Measurements from ENCODE around the gene LILRB1.
"Not testable (repeated sequence)": the region's sequence is repeated elsewhere in the genome, so short reads cannot be mapped to it uniquely, and the experiment has no call there.

Gene LILRB1

DNA sequence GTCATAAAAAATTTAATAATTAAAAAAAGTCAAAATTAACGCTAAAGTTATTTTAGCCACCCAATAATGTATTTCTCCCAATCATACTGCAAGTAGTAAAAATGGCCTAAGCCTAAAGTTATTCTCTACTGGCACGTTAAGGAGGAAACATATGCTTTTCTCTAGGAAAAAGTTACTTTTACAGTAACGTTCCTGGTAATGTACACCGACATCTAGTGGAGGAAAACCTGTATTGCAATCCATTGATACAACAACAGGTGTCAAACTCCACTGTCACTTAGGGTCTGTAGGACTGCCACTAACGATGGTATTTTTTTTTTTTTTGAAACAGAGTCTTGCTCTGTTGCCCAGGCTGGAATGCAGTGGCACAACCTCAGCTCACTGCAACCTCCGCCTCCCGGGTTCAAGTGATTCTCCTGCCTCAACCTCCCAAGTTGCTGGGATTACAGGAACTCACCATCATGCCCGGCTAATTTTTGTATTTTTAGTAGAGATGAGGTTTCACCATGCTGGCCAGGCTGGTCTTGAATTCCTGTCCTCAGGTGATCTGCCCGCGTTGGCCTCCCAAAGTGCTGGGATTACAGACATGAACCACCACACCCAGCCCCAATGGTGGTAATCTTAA lies 46.0 kb downstream of the LILRB1 start:
- not testable (repeated sequence) for H3K9me3 ChIP-seq (ENCODE audit: control insufficient read depth, low read length); H3K4me3 ChIP-seq (ENCODE audit: insufficient read depth, low read depth, low read length, poor library complexity, severe bottlenecking); DNase-seq; H3K36me3 ChIP-seq (ENCODE audit: control insufficient read depth, insufficient read depth, low read length); H3K27me3 ChIP-seq (replicated peaks; ENCODE audit: control insufficient read depth, insufficient read depth, low read length, poor library complexity, severe bottlenecking); H3K4me1 ChIP-seq (ENCODE audit: control insufficient read depth, insufficient read depth, low read length, poor library complexity, severe bottlenecking); H3K27ac ChIP-seq (ENCODE audit: insufficient read depth, low read length, poor library complexity, severe bottlenecking)

DNA sequence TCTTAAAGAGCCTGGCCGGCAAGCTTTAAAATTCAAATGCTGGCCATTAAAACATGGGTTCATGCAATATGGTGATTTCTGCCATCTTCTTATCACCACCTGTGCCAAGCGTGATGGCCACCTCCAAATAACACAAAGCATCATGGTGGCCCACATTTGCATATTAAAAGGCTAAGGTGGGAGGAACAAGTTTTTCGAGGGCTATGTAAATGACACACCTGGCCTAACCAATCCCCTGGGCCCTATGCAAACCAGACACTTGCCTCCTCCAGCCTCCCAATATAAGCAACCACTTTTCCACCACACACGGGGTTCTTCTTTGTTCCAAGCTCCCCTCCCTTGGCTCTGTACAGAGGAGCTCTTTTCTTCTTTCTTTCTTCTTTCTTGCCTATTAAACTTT lies 46.9 kb downstream of the LILRB1 start:
- Histone ChIP-seq H3K4me1 (ENCODE audit: control insufficient read depth, insufficient read depth, low read length, poor library complexity, severe bottlenecking) (no peaks in the 10 kb centered on the region), H3K27ac (ENCODE audit: insufficient read depth, low read length, poor library complexity, severe bottlenecking) (no peak overlapping the region), H3K27me3 (replicated peaks; ENCODE audit: control insufficient read depth, insufficient read depth, low read length, poor library complexity, severe bottlenecking) (no peaks in the 10 kb centered on the region), H3K4me3 (ENCODE audit: insufficient read depth, low read depth, low read length, poor library complexity, severe bottlenecking) (no peak overlapping the region), H3K36me3 (ENCODE audit: control insufficient read depth, insufficient read depth, low read length) (no peaks in the 10 kb centered on the region), H3K9me3 (ENCODE audit: control insufficient read depth, low read length) (no peaks in the 10 kb centered on the region)
- DNase-seq, result no peak

DNA sequence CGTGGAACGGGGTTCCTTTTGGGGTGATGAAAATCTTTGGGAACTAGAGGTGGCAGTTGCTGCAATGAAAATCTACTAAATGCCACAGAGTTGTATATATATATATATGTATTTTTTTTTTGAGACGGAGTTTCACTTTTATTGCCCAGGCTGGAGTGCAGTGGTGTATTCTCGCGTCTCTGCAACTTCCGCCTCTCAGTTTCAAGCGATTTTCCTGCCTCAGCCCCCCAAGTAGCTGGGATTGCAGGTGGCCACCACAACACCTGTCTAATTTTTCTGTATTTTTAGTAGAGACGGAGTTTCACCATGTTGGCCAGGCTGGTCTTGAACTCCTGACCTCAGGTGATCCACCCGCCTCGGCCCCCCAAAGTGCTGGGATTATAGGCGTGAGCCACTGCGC lies 51.3 kb downstream of the LILRB1 start:
- H3K9me3 ChIP-seq (ENCODE audit: control insufficient read depth, low read length); H3K27ac ChIP-seq (ENCODE audit: insufficient read depth, low read length, poor library complexity, severe bottlenecking); DNase-seq; H3K4me3 ChIP-seq (ENCODE audit: insufficient read depth, low read depth, low read length, poor library complexity, severe bottlenecking); H3K27me3 ChIP-seq (replicated peaks; ENCODE audit: control insufficient read depth, insufficient read depth, low read length, poor library complexity, severe bottlenecking); H3K36me3 ChIP-seq (ENCODE audit: control insufficient read depth, insufficient read depth, low read length); H3K4me1 ChIP-seq (ENCODE audit: control insufficient read depth, insufficient read depth, low read length, poor library complexity, severe bottlenecking): not testable (repeated sequence)

DNA sequence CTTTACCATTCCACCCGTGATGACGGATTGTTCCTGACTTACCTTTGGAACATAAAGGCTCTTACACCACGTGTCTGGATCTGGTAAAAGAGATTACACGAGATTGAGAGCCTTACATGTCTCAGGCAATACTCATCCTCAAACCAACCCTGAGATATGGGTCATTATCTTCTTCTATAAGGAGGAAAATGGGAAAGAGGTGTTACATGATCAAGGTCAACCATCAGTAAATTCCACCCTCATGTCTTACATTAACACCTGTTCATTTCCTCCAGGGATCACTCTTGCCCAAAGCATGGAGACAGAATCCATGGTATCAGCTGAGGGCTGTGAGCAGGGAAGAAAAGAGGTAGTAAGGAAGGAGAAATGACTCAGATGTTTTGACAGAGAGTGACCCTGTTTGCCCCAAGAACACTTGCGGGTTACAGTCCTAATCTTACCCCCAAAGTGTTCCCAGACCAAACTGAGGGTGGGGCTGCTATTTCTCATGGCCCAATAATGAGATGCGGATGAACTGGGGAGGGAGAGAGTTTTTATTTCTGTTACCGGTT lies 52.1 kb downstream of the LILRB1 start:
- H3K27me3 ChIP-seq (replicated peaks; ENCODE audit: control insufficient read depth, insufficient read depth, low read length, poor library complexity, severe bottlenecking), result no peaks in the 10 kb centered on the region
- no peaks in the 10 kb centered on the region for H3K36me3 ChIP-seq (ENCODE audit: control insufficient read depth, insufficient read depth, low read length)
- no peak for DNase-seq
- H3K4me1 ChIP-seq (ENCODE audit: control insufficient read depth, insufficient read depth, low read length, poor library complexity, severe bottlenecking), result no peaks in the 10 kb centered on the region
- no peak overlapping the region for H3K27ac ChIP-seq (ENCODE audit: insufficient read depth, low read length, poor library complexity, severe bottlenecking)
- no peak overlapping the region for H3K4me3 ChIP-seq (ENCODE audit: insufficient read depth, low read depth, low read length, poor library complexity, severe bottlenecking)
- no peaks in the 10 kb centered on the region for H3K9me3 ChIP-seq (ENCODE audit: control insufficient read depth, low read length)

- H3K36me3 ChIP-seq (ENCODE audit: control insufficient read depth, insufficient read depth, low read length), result no peaks in the 10 kb centered on the region
- no peak overlapping the region for H3K27ac ChIP-seq (ENCODE audit: insufficient read depth, low read length, poor library complexity, severe bottlenecking)
- H3K27me3 ChIP-seq (replicated peaks; ENCODE audit: control insufficient read depth, insufficient read depth, low read length, poor library complexity, severe bottlenecking), result peaks cover 5% of the 10 kb centered on the region
- H3K4me3 ChIP-seq (ENCODE audit: insufficient read depth, low read depth, low read length, poor library complexity, severe bottlenecking), result no peak overlapping the region
- H3K9me3 ChIP-seq (ENCODE audit: control insufficient read depth, low read length), result no peaks in the 10 kb centered on the region
- H3K4me1 ChIP-seq (ENCODE audit: control insufficient read depth, insufficient read depth, low read length, poor library complexity, severe bottlenecking), result no peaks in the 10 kb centered on the region
- no peak for DNase-seq
Observed at GRCh38 chr19:54684527-54684926, 54.2 kb downstream of the LILRB1 start.

Data from effector memory CD4-positive, alpha-beta T cell (primary cell).